ENCODE results near the gene BSN.
A peak's percentile ranks its signal among the peaks of the same experiment; 100 is the strongest.

BSN gene

GRCh38 chr3:49668861-49669260 is 114.6 kb downstream of the BSN start (continued):
- no peak for TF ChIP-seq PRDM2 (tag by site-specific recombination; IDR thresholded peaks at IDR 0.05; ENCODE audit: borderline replicate concordance)
- TF ChIP-seq ZNF596 (tag by site-specific recombination; IDR thresholded peaks at IDR 0.05) = no peak
- TF ChIP-seq ZNF433 (tag by site-specific recombination; IDR thresholded peaks at IDR 0.05; ENCODE audit: low read depth) = no peak

GRCh38 chr3:49669352-49669751 is 115.1 kb downstream of the BSN start:
- Histone ChIP-seq H3K27ac (ENCODE audit: extremely low read depth, low read depth, low read length) (no peak overlapping the region), H3K4me3 (ENCODE audit: low read depth, low read length) (no peak overlapping the region), H3K9me3 (ENCODE audit: control insufficient read depth, insufficient read depth, low read depth, low read length) (no peaks in the 10 kb centered on the region), H3K36me3 (ENCODE audit: control insufficient read depth in 2 of 2, insufficient read depth in 1 of 2, low read length in 2 of 2) (no peaks in the 10 kb centered on the region), H3K4me1 (ENCODE audit: control insufficient read depth, insufficient read depth, low read length) (no peaks in the 10 kb centered on the region)
- CTCF ChIA-PET = interaction anchor here (0.6 to 5.1 kb wide), 5 partner anchors 103 to 488 kb away, joined by 3 to 104 read pairs (median 4); no protein-coding TSS in a partner anchor
- POLR2A ChIA-PET = interaction anchor here (1.4 kb wide), 1 partner anchor 130 kb away, joined by 6 read pairs; no protein-coding TSS in a partner anchor
- TF ChIP-seq ZSCAN16 (tag by site-specific recombination; IDR thresholded peaks at IDR 0.05) = no peak

- Histone ChIP-seq H3K27ac (ENCODE audit: extremely low read depth, low read depth, low read length) (no peak overlapping the region), H3K9me3 (ENCODE audit: control insufficient read depth, insufficient read depth, low read depth, low read length) (no peaks in the 10 kb centered on the region), H3K4me1 (ENCODE audit: control insufficient read depth, insufficient read depth, low read length) (no peaks in the 10 kb centered on the region), H3K36me3 (ENCODE audit: control insufficient read depth in 2 of 2, insufficient read depth in 1 of 2, low read length in 2 of 2) (peaks cover 0 to 7% of the 10 kb centered on the region in 2 experiments; a peak in 1 of 3 replicates), H3K4me3 (ENCODE audit: low read depth, low read length) (no peak overlapping the region)
- TF ChIP-seq OSR2 (tag by site-specific recombination; IDR thresholded peaks at IDR 0.05) (no peak), PRDM1 (tag by site-specific recombination; IDR thresholded peaks at IDR 0.05) (peak; percentile 32; the same call in 1 of the 2 replicates)
- ChIA-PET POLR2A (interaction anchor here (0.6 kb wide), 1 partner anchor 641 kb away, joined by 3 read pairs; the partner anchor contains the start of gene IMPDH2), CTCF (interaction anchor here (0.6 to 5.1 kb wide), 17 partner anchors 14 to 589 kb away, joined by 3 to 104 read pairs (median 3); partner anchors contain the start of gene BSN)
Measured at GRCh38 chr3:49670940-49671290, 116.6 kb downstream of the BSN start.

- CTCF ChIA-PET = interaction anchor here (0.6 to 5.1 kb wide), 25 partner anchors 8 to 589 kb away, joined by 3 to 104 read pairs (median 3); partner anchors contain the start of gene BSN
- peaks cover 0 to 13% of the 10 kb centered on the region in 2 experiments; a peak in 1 of 3 replicates for H3K36me3 ChIP-seq (ENCODE audit: control insufficient read depth in 2 of 2, insufficient read depth in 1 of 2, low read length in 2 of 2)
- H3K4me1 ChIP-seq (ENCODE audit: control insufficient read depth, insufficient read depth, low read length) = no peaks in the 10 kb centered on the region
- 0 out of 2 replicates have a peak, but pooled peaks have one; percentile 12 for TF ChIP-seq SP3 (tag by site-specific recombination; IDR thresholded peaks at IDR 0.05)
- TF ChIP-seq ZBTB20 (tag by site-specific recombination; IDR thresholded peaks at IDR 0.05) = peak; percentile 57
- TF ChIP-seq ZNF391 (tag by site-specific recombination; IDR thresholded peaks at IDR 0.05; ENCODE audit: borderline replicate concordance, low read depth) = 0 out of 2 replicates have a peak, but pooled peaks have one; percentile 29
- 0 out of 2 replicates have a peak, but pooled peaks have one; percentile 28 for TF ChIP-seq ZEB2 (tag by site-specific recombination; IDR thresholded peaks at IDR 0.05)
- no peak for TF ChIP-seq ZNF239 (tag by site-specific recombination; IDR thresholded peaks at IDR 0.05)
- peak; percentile 56; the same call in 1 of the 2 replicates for TF ChIP-seq ZSCAN30 (tag by site-specific recombination; IDR thresholded peaks at IDR 0.05)
- TF ChIP-seq CTCF (tag by site-specific recombination; IDR thresholded peaks at IDR 0.05) = peak; percentile 77
- no peak for TF ChIP-seq ZNF488 (tag by site-specific recombination; IDR thresholded peaks at IDR 0.05)
- no peak for TF ChIP-seq ZNF394 (tag by site-specific recombination; IDR thresholded peaks at IDR 0.05; ENCODE audit: borderline replicate concordance)
- TF ChIP-seq ZNF138 (tag by site-specific recombination; IDR thresholded peaks at IDR 0.05; ENCODE audit: borderline replicate concordance) = no peak
- peak; percentile 59 for TF ChIP-seq ZNF654 (tag by site-specific recombination; IDR thresholded peaks at IDR 0.05; ENCODE audit: low read depth)
- TF ChIP-seq ZNF600 (tag by site-specific recombination; IDR thresholded peaks at IDR 0.05) = peak; percentile 48
- H3K27ac ChIP-seq (ENCODE audit: extremely low read depth, low read depth, low read length) = no peak overlapping the region
- no peak overlapping the region for H3K4me3 ChIP-seq (ENCODE audit: low read depth, low read length)
- H3K9me3 ChIP-seq (ENCODE audit: control insufficient read depth, insufficient read depth, low read depth, low read length) = no peaks in the 10 kb centered on the region
- POLR2A ChIA-PET = interaction anchor here (0.6 to 1.3 kb wide), 4 partner anchors 132 to 642 kb away, joined by 3 to 12 read pairs (median 4); partner anchors contain the start of gene IMPDH2
Measured at GRCh38 chr3:49671291-49672288, 117.3 kb downstream of the BSN start.
